ENCODE data around the gene BAIAP2L1. TPM values are rescaled to one million over a fixed set of nuclear protein-coding genes. Genes with fewer than 3 reads are reported as not detected.

BAIAP2L1 gene
- total and polyA plus RNA-seq, 2 of the 8 experiments (the other 6 are each of a cell fraction or from before 2014, with no cell fraction given): 19.2 to 42.9 TPM

DNA sequence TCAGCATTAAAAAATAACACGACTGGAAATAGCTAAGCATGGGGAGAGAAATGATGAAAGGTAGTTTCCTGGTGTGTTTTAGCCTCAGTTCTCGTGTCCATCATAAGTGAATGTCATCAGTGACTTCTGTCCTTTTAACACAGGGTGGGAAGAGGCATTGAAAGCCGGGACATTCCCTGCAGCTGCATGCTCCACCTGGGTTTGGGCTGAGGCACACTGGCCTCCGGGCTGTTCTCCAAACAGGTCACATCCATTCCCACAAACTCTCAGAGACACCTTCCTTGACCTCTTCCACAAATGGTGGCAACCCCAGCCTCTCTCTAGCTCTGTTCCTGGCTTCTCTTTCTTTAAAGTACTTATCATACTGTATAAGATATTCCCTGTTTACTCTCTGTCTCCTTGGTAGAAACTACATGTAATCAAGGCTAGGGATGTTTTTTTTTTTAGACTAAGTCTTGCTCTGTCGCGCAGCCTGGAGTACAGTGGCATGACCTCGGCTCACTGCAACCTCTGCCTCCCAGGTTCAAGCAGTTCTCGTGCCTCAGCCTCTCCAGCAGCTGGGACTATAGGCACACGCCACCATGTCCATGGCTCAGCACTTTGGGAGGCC lies 22.6 kb downstream of the BAIAP2L1 start:
- no peak overlapping the region for H4K91ac ChIP-seq (replicated peaks; ENCODE audit: insufficient read length, low read length)
- no peak overlapping the region for H3K4me2 ChIP-seq (ENCODE audit: insufficient read depth in 1 of 2, low read depth in 2 of 2, low read length in 2 of 2)
- ChIA-PET CTCF (ENCODE audit: partially characterized antibody) (interaction anchor here (0.6 to 1.2 kb wide), 6 partner anchors 30 to 737 kb away, joined by 3 to 4 read pairs (median 3); no protein-coding TSS in a partner anchor), POLR2A (ENCODE audit: partially characterized antibody) (interaction anchor here (0.7 kb wide), 1 partner anchor 42 kb away, joined by 3 read pairs; no protein-coding TSS in a partner anchor)
- H3K9ac ChIP-seq (replicated peaks in 1 of 4; ENCODE audit: extremely low read depth in 1 of 4, low read depth in 3 of 4, low read length in 3 of 4): no peak overlapping the region; a peak in 1 of 7 replicates
- H3K9me3 ChIP-seq (ENCODE audit: insufficient read depth in 2 of 2, low read depth in 1 of 2, low read length in 1 of 2): no peaks in the 10 kb centered on the region
- no peaks in the 10 kb centered on the region for H3K4me1 ChIP-seq (replicated peaks in 1 of 4; ENCODE audit: control insufficient read depth in 3 of 4, insufficient read depth in 4 of 4, low read length in 3 of 4)
- no peaks in the 10 kb centered on the region for H3K27me3 ChIP-seq (replicated peaks in 1 of 4; ENCODE audit: control insufficient read depth in 3 of 4, extremely low read depth in 1 of 4, insufficient read depth in 3 of 4, low read length in 3 of 4)
- H3K14ac ChIP-seq (ENCODE audit: insufficient read length): no peak overlapping the region
- H3K4ac ChIP-seq (replicated peaks; ENCODE audit: insufficient read length, low read depth, low read length): no peak overlapping the region
- H4K8ac ChIP-seq (ENCODE audit: extremely low read depth, insufficient read depth, low read length): no peak overlapping the region
- FAIRE-seq: no peak
- H2BK12ac ChIP-seq (ENCODE audit: low read depth, low read length): no peak overlapping the region
- H2BK5ac ChIP-seq (ENCODE audit: low read depth, low read length): no peak overlapping the region
- no peak overlapping the region for H2BK20ac ChIP-seq (ENCODE audit: low read length)
- no peak overlapping the region for H3K23ac ChIP-seq (ENCODE audit: insufficient read length)
- TF ChIP-seq CHD2 (IDR thresholded peaks at IDR 0.05; ENCODE audit: low read length) (no peak), CBX5 (IDR thresholded peaks at IDR 0.05; ENCODE audit: low read depth, low read length) (no peak), KDM4A (IDR thresholded peaks at IDR 0.05; ENCODE audit: low read depth, low read length, severe bottlenecking) (no peak), ASH2L (IDR thresholded peaks at IDR 0.05; ENCODE audit: low read length) (no peak), JUN (IDR thresholded peaks at IDR 0.05; ENCODE audit: low read depth, low read length) (no peak), NANOG (IDR thresholded peaks at IDR 0.05; ENCODE audit: insufficient read depth, low read depth, low read length, poor library complexity, severe bottlenecking) (no peak), CTBP2 (IDR thresholded peaks at IDR 0.05; ENCODE audit: borderline replicate concordance, insufficient read depth, insufficient read length, low read length) (no peak), MAFK (IDR thresholded peaks at IDR 0.05; ENCODE audit: low read depth, low read length) (no peak), SIX5 (IDR thresholded peaks at IDR 0.05; ENCODE audit: low read depth, low read length) (no peak), HDAC2 (IDR thresholded peaks at IDR 0.05; ENCODE audit: borderline replicate concordance in 1 of 2, low read depth in 2 of 2, low read length in 2 of 2) (no peak)
- TF ChIP-seq, protein P1, sequence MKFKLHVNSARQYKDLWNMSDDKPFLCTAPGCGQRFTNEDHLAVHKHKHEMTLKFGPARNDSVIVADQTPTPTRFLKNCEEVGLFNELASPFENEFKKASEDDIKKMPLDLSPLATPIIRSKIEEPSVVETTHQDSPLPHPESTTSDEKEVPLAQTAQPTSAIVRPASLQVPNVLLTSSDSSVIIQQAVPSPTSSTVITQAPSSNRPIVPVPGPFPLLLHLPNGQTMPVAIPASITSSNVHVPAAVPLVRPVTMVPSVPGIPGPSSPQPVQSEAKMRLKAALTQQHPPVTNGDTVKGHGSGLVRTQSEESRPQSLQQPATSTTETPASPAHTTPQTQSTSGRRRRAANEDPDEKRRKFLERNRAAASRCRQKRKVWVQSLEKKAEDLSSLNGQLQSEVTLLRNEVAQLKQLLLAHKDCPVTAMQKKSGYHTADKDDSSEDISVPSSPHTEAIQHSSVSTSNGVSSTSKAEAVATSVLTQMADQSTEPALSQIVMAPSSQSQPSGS (IDR thresholded peaks at IDR 0.05; ENCODE audit: low read length): no peak
- WGBS, 2 experiments (ENCODE audit: extremely low coverage in 1 of 2, insufficient coverage in 1 of 2, insufficient read length in 1 of 2, insufficient replicate concordance in 2 of 2, low coverage in 1 of 2, low lambda C conversion rate in 2 of 2, missing lambda C conversion rate in 1 of 2): 88% methylated on average over 9 of the region's 9 CpGs; no CpG with 5 or more reads in 1 of the 2 experiments
- no peaks in the 10 kb centered on the region for H3K23me2 ChIP-seq (ENCODE audit: low read depth, low read length)
- no peak overlapping the region for H4K5ac ChIP-seq (ENCODE audit: insufficient read length, low read depth, low read length)
- H3K27ac ChIP-seq (ENCODE audit: low read depth, low read length): no peak overlapping the region
- no peaks in the 10 kb centered on the region; a peak in 1 of 8 replicates for H3K36me3 ChIP-seq (ENCODE audit: control insufficient read depth in 2 of 4, insufficient read depth in 4 of 4, low read length in 3 of 4)
- peaks cover 12% of the 10 kb centered on the region; the same call in 1 of the 2 replicates for H3K79me1 ChIP-seq (ENCODE audit: low read depth, low read length)
- no peak for DNase-seq (ENCODE audit: low read depth in 1 of 2, low spot score in 2 of 2)
- H3K18ac ChIP-seq (ENCODE audit: extremely low read depth, low read length): no peak overlapping the region
- H2BK120ac ChIP-seq (replicated peaks; ENCODE audit: low read depth, low read length): no peak overlapping the region
- H2AK5ac ChIP-seq (ENCODE audit: low read depth, low read length): no peak overlapping the region
- no peak overlapping the region for H2BK15ac ChIP-seq (ENCODE audit: low read length)
- no peak overlapping the region for H2AFZ ChIP-seq (ENCODE audit: low read length)
- H3K4me3 ChIP-seq (ENCODE audit: extremely low read depth in 1 of 4, insufficient read depth in 2 of 4, low read depth in 3 of 4, low read length in 4 of 4): no peak overlapping the region
- H3K79me2 ChIP-seq (ENCODE audit: control insufficient read depth in 1 of 2, insufficient read depth in 2 of 2, low read length in 2 of 2): peaks cover 0 to 73% of the 10 kb centered on the region in 2 experiments
- peaks cover 2 to 3% of the 10 kb centered on the region in 2 experiments for H4K20me1 ChIP-seq (replicated peaks in 1 of 2; ENCODE audit: control insufficient read depth in 1 of 2, insufficient read depth in 2 of 2, low read length in 2 of 2)
- no peak overlapping the region for H3K56ac ChIP-seq (replicated peaks; ENCODE audit: insufficient read length, low read depth, low read length)
